Colon (tissue), 2 donors: ENCODE results near the gene UBE2Q1.
"Not testable (repeated sequence)": the region's sequence is repeated elsewhere in the genome, so short reads cannot be mapped to it uniquely, and the experiment has no call there.

Experiments used
- FAIRE-seq: peaks from 2 replicates; lab custom pipeline; 2012; peaks lifted over from hg19 to GRCh38; lab: Jason Lieb, UNC
- donor health status: control.
- donor health status: control.

Gene UBE2Q1

GRCh38 chr1:154550657-154551056 lies 7.8 kb downstream of the UBE2Q1 start:
- FAIRE-seq: no peak

- no peak for FAIRE-seq
Measured at GRCh38 chr1:154550070-154550469, 8.4 kb downstream of the UBE2Q1 start.

GRCh38 chr1:154549202-154549770 lies 9.2 kb downstream of the UBE2Q1 start:
- no peak for FAIRE-seq

- peak; percentile 18 for FAIRE-seq
Measured at GRCh38 chr1:154548028-154548427, 10.4 kb downstream of the UBE2Q1 start.

GRCh38 chr1:154547105-154547732 lies 11.2 kb downstream of the UBE2Q1 start:
- FAIRE-seq: no peak

- FAIRE-seq: no peak
Measured at GRCh38 chr1:154546264-154547063, 12.0 kb downstream of the UBE2Q1 start.

GRCh38 chr1:154541231-154541630 lies 17.2 kb downstream of the UBE2Q1 start:
- no peak for FAIRE-seq

- FAIRE-seq: no peak
Measured at GRCh38 chr1:154539486-154540483, 18.7 kb downstream of the UBE2Q1 start.

GRCh38 chr1:154536570-154536969 lies 21.9 kb downstream of the UBE2Q1 start:
- FAIRE-seq: no peak

GRCh38 chr1:154533952-154534844 lies 24.3 kb downstream of the UBE2Q1 start:
- no peak for FAIRE-seq

GRCh38 chr1:154531950-154532349 lies 26.5 kb downstream of the UBE2Q1 start:
- not testable (repeated sequence) for FAIRE-seq

- no peak for FAIRE-seq
Measured at GRCh38 chr1:154529308-154529707, 29.2 kb downstream of the UBE2Q1 start.

GRCh38 chr1:154527192-154527591 lies 31.3 kb downstream of the UBE2Q1 start:
- FAIRE-seq: no peak

- FAIRE-seq: no peak
Measured at GRCh38 chr1:154524881-154525280, 33.6 kb downstream of the UBE2Q1 start.

- FAIRE-seq: no peak
Measured at GRCh38 chr1:154521695-154522094, 36.8 kb downstream of the UBE2Q1 start.

GRCh38 chr1:154520333-154520732 lies 38.1 kb downstream of the UBE2Q1 start:
- no peak for FAIRE-seq

- no peak for FAIRE-seq
Measured at GRCh38 chr1:154519591-154519991, 38.9 kb downstream of the UBE2Q1 start.

- no peak for FAIRE-seq
Measured at GRCh38 chr1:154517661-154518060, 40.8 kb downstream of the UBE2Q1 start.

GRCh38 chr1:154514066-154514553 lies 44.4 kb downstream of the UBE2Q1 start:
- no peak for FAIRE-seq

- no peak for FAIRE-seq
Measured at GRCh38 chr1:154512760-154513159, 45.7 kb downstream of the UBE2Q1 start.

- FAIRE-seq: no peak
Measured at GRCh38 chr1:154503898-154504297, 54.6 kb downstream of the UBE2Q1 start.
